H1 (cell line): ENCODE results near the gene HSPA4L. TPM values are rescaled to one million over a fixed set of nuclear protein-coding genes. Genes with fewer than 3 reads are reported as not detected.

Experiments used
- CTCF ChIA-PET: fragments of 300-600 bp; sonication (Branson Sonifier 250); formaldehyde crosslinking; loops from one replicate; lab custom pipeline; 2021; ENCODE audit not compliant: partially characterized antibody; lab: Charles Lee
- POLR2A ChIA-PET: fragments of 300-600 bp; sonication (Branson Sonifier 250); formaldehyde crosslinking; loops from one replicate; lab custom pipeline; 2021; ENCODE audit warnings: inconsistent platforms; ENCODE audit not compliant: partially characterized antibody; lab: Charles Lee
- DNase-seq, 2 experiments: peaks; one replicate each; pipeline versions ENCODE4 v3.0.0 to v3.0.0-alpha.2; 2010 to 2022; ENCODE audit warnings: low spot score in 2 of 2, low read depth in 1 of 2, mixed read lengths in 1 of 2
- FAIRE-seq: peaks from 2 replicates; lab custom pipeline; 2011; peaks lifted over from hg19 to GRCh38; lab: Jason Lieb, UNC
- H2AFZ ChIP-seq: 2 replicates; pipeline ENCODE4 v1.8.1; 2012; ENCODE audit warnings: low read length, inconsistent platforms
- H2AK5ac ChIP-seq: 2 replicates; pipeline ENCODE4 v1.6.1; 2013; ENCODE audit warnings: low read depth, low read length
- H2BK120ac ChIP-seq: replicated peaks from 2 replicates; pipeline ENCODE3; 2013; ENCODE audit warnings: low read depth, low read length, inconsistent platforms
- H2BK12ac ChIP-seq: 2 replicates; pipeline ENCODE4 v1.6.1; 2013; ENCODE audit warnings: low read depth, low read length
- H2BK15ac ChIP-seq: 2 replicates; pipeline ENCODE4 v1.6.1; 2013; ENCODE audit warnings: low read length
- H2BK20ac ChIP-seq: 2 replicates; pipeline ENCODE4 v1.6.1; 2013; ENCODE audit warnings: low read length
- H2BK5ac ChIP-seq: 2 replicates; pipeline ENCODE4 v1.6.1; 2013; ENCODE audit warnings: low read depth, low read length
- H3K14ac ChIP-seq: 2 replicates; pipeline ENCODE4 v1.6.1; 2013; ENCODE audit warnings: inconsistent platforms; ENCODE audit not compliant: insufficient read length
- H3K18ac ChIP-seq: 2 replicates; pipeline ENCODE4 v1.6.1; 2013; ENCODE audit warnings: low read length; ENCODE audit errors: extremely low read depth
- H3K23ac ChIP-seq: 2 replicates; pipeline ENCODE4 v1.6.1; 2013; ENCODE audit warnings: inconsistent platforms; ENCODE audit not compliant: insufficient read length
- H3K23me2 ChIP-seq: 2 replicates; pipeline ENCODE4 v1.6.1; 2013; ENCODE audit warnings: low read depth, low read length
- H3K27ac ChIP-seq: 2 replicates; pipeline ENCODE4 v1.6.1; 2011; ENCODE audit warnings: low read depth, low read length, inconsistent platforms
- H3K27me3 ChIP-seq, 4 experiments: replicated peaks in 1 of 4; 1 replicate in 1 of 4; 2 replicates in 3 of 4; pipeline versions ENCODE4 v1.6.1 to v1.8.1; 2011 to 2013; ENCODE audit warnings: low read length in 3 of 4, mild to moderate bottlenecking in 3 of 4, inconsistent platforms in 2 of 4, mixed read lengths in 2 of 4, moderate library complexity in 1 of 4; ENCODE audit not compliant: control insufficient read depth in 3 of 4, insufficient read depth in 3 of 4; ENCODE audit errors: extremely low read depth in 1 of 4
- H3K36me3 ChIP-seq, 4 experiments: 2 replicates each; pipeline versions ENCODE4 v1.6.1 to v1.8.1; 2011 to 2013; ENCODE audit warnings: mild to moderate bottlenecking in 4 of 4, low read length in 3 of 4, moderate library complexity in 2 of 4, control low read depth in 1 of 4, inconsistent platforms in 1 of 4; ENCODE audit not compliant: insufficient read depth in 4 of 4, control insufficient read depth in 2 of 4
- H3K4ac ChIP-seq: replicated peaks from 2 replicates; pipeline ENCODE3; 2013; ENCODE audit warnings: low read length, low read depth, mixed read lengths, inconsistent platforms; ENCODE audit not compliant: insufficient read length
- H3K4me1 ChIP-seq, 4 experiments: replicated peaks in 1 of 4; 1 replicate in 1 of 4; 2 replicates in 3 of 4; pipeline versions ENCODE4 v1.6.1 to v1.8.1; 2011 to 2013; ENCODE audit warnings: low read length in 3 of 4, inconsistent platforms in 2 of 4, mixed read lengths in 1 of 4; ENCODE audit not compliant: insufficient read depth in 4 of 4, control insufficient read depth in 3 of 4
- H3K4me2 ChIP-seq, 2 experiments: 2 replicates each; pipeline versions ENCODE4 v1.6.1 to v1.8.1; 2011 to 2013; ENCODE audit warnings: low read depth in 2 of 2, low read length in 2 of 2, control low read depth in 1 of 2, inconsistent platforms in 1 of 2, mild to moderate bottlenecking in 1 of 2; ENCODE audit not compliant: insufficient read depth in 1 of 2
- H3K4me3 ChIP-seq, 4 experiments: fragments of 200-600, 300-600 bp in 1 of 4; sonication (generic), shearing (Covaris generic), sonication (Bioruptor Twin) in 1 of 4; 2 replicates each; pipeline versions ENCODE4 v1.5.1 to v1.8.1; 2011 to 2016; ENCODE audit warnings: low read length in 4 of 4, low read depth in 3 of 4, control low read depth in 2 of 4, inconsistent platforms in 2 of 4, mild to moderate bottlenecking in 2 of 4, mixed read lengths in 1 of 4, moderate library complexity in 1 of 4; ENCODE audit not compliant: insufficient read depth in 2 of 4; ENCODE audit errors: extremely low read depth in 1 of 4
- H3K56ac ChIP-seq: replicated peaks from 2 replicates; pipeline ENCODE3; 2013; ENCODE audit warnings: low read depth, mild to moderate bottlenecking, mixed read lengths, low read length, inconsistent platforms; ENCODE audit not compliant: insufficient read length
- H3K79me1 ChIP-seq: 2 replicates; pipeline ENCODE4 v1.6.1; 2013; ENCODE audit warnings: low read depth, low read length, control low read depth
- H3K79me2 ChIP-seq, 2 experiments: 2 replicates each; pipeline versions ENCODE4 v1.6.1 to v1.8.1; 2012 to 2013; ENCODE audit warnings: low read length in 2 of 2, mild to moderate bottlenecking in 2 of 2, inconsistent platforms in 1 of 2; ENCODE audit not compliant: insufficient read depth in 2 of 2, control insufficient read depth in 1 of 2
- H3K9ac ChIP-seq, 4 experiments: replicated peaks in 1 of 4; 1 replicate in 1 of 4; 2 replicates in 3 of 4; pipeline versions ENCODE4 v1.6.1 to v1.8.1; 2011 to 2013; ENCODE audit warnings: low read depth in 3 of 4, low read length in 3 of 4, control low read depth in 2 of 4, mild to moderate bottlenecking in 2 of 4, moderate library complexity in 2 of 4, inconsistent platforms in 1 of 4; ENCODE audit errors: extremely low read depth in 1 of 4
- H3K9me3 ChIP-seq, 2 experiments: 2 replicates each; pipeline versions ENCODE4 v1.6.1 to v1.8.1; 2012 to 2013; ENCODE audit warnings: mild to moderate bottlenecking in 2 of 2, moderate library complexity in 2 of 2, control low read depth in 1 of 2, inconsistent platforms in 1 of 2, low read depth in 1 of 2, low read length in 1 of 2, mixed read lengths in 1 of 2; ENCODE audit not compliant: insufficient read depth in 2 of 2
- H4K20me1 ChIP-seq, 2 experiments: replicated peaks in 1 of 2; 2 replicates each; pipeline versions ENCODE3 to v1.8.1; 2011 to 2013; ENCODE audit warnings: inconsistent platforms in 2 of 2, low read length in 2 of 2, mild to moderate bottlenecking in 1 of 2; ENCODE audit not compliant: insufficient read depth in 2 of 2, control insufficient read depth in 1 of 2
- H4K5ac ChIP-seq: 2 replicates; pipeline ENCODE4 v1.6.1; 2013; ENCODE audit warnings: low read length, low read depth, mixed read lengths, inconsistent platforms; ENCODE audit not compliant: insufficient read length
- H4K8ac ChIP-seq: 2 replicates; pipeline ENCODE4 v1.8.0; 2013; ENCODE audit warnings: mild to moderate bottlenecking, moderate library complexity, low read length, inconsistent platforms; ENCODE audit not compliant: insufficient read depth; ENCODE audit errors: extremely low read depth
- H4K91ac ChIP-seq: replicated peaks from 2 replicates; pipeline ENCODE3; 2013; ENCODE audit warnings: low read length, mixed read lengths, inconsistent platforms; ENCODE audit not compliant: insufficient read length
- ASH2L ChIP-seq: fragments of 200-600, 300-600 bp; sonication (generic); IDR thresholded peaks from one replicate; pipeline ENCODE4 v1.7.1; 2017; ENCODE audit warnings: low read length
- ATF3 ChIP-seq: IDR thresholded peaks from 2 replicates; pipeline ENCODE4 v1.6.1; 2011; ENCODE audit warnings: low read depth, mild to moderate bottlenecking, low read length; ENCODE audit not compliant: insufficient read depth
- CBX5 ChIP-seq: fragments of 300-800, 300-1000 bp; sonication (generic); IDR thresholded peaks from 2 replicates; pipeline ENCODE4 v1.7.1; 2016; ENCODE audit warnings: antibody characterized with exemption, low read length, low read depth
- E2F6 ChIP-seq: IDR thresholded peaks from 2 replicates; pipeline ENCODE4 v1.6.1; 2012; ENCODE audit warnings: inconsistent platforms
- GABPA ChIP-seq: IDR thresholded peaks from 2 replicates; pipeline ENCODE4 v1.6.1; 2011; ENCODE audit warnings: mild to moderate bottlenecking, low read length, moderate library complexity, borderline replicate concordance; ENCODE audit not compliant: insufficient read depth
- GTF2F1 ChIP-seq: IDR thresholded peaks from 2 replicates; pipeline ENCODE4 v1.6.1; 2012; ENCODE audit warnings: low read depth, low read length, improper control_type of control experiment, borderline replicate concordance
- HDAC6 ChIP-seq: IDR thresholded peaks from one replicate; pipeline ENCODE4 v1.7.1; 2012; ENCODE audit warnings: low read depth, mild to moderate bottlenecking, inconsistent platforms, low read length, moderate library complexity
- KDM4A ChIP-seq: IDR thresholded peaks from one replicate; pipeline ENCODE4 v1.7.1; 2012; ENCODE audit warnings: low read depth, mild to moderate bottlenecking, moderate library complexity, low read length, inconsistent platforms; ENCODE audit not compliant: severe bottlenecking
- RBBP5 ChIP-seq: IDR thresholded peaks from 2 replicates; pipeline ENCODE4 v1.7.1; 2012; ENCODE audit warnings: low read depth, mild to moderate bottlenecking, inconsistent platforms, low read length, moderate library complexity, borderline replicate concordance
- SUZ12 ChIP-seq: fragments of 200-600 bp; sonication (generic); IDR thresholded peaks from 2 replicates; pipeline ENCODE4 v1.6.1; 2012; ENCODE audit warnings: mild to moderate bottlenecking, inconsistent platforms, low read length, moderate library complexity, mixed read lengths
- TAF1 ChIP-seq: IDR thresholded peaks from 2 replicates; pipeline ENCODE4 v1.6.1; 2011; ENCODE audit warnings: mild to moderate bottlenecking, low read depth, low read length
- TBP ChIP-seq: IDR thresholded peaks from 2 replicates; pipeline ENCODE4 v1.6.1; 2011; ENCODE audit warnings: low read depth, low read length, improper control_type of control experiment
- TEAD4 ChIP-seq: IDR thresholded peaks from 2 replicates; pipeline ENCODE4 v1.6.1; 2012; ENCODE audit warnings: low read depth, low read length, inconsistent platforms, mixed read lengths
- WGBS, 2 experiments: shearing (Covaris generic) in 1 of 2; methylation state at CpG; one replicate each; pipeline versions ENCODE4 v1.1.6 to v1.1.7; 2013 to 2015; ENCODE audit warnings: low lambda C conversion rate in 2 of 2, mixed read lengths in 2 of 2, inconsistent platforms in 1 of 2, low coverage in 1 of 2, missing lambda C conversion rate in 1 of 2; ENCODE audit not compliant: insufficient replicate concordance in 2 of 2, insufficient coverage in 1 of 2, insufficient read length in 1 of 2; ENCODE audit errors: extremely low coverage in 1 of 2, missing lambda C conversion rate in 1 of 2; 5-methylcytosine and 5-hydroxymethylcytosine counted together
- polyA plus RNA-seq, 7 experiments: library from polyadenylated mRNA; depleted of rRNA in 3 of 7; stranded (reverse) in 5 of 7; unstranded in 2 of 7; fragments of >200 nt in 5 of 7; fragments of 200-250 nt in 2 of 7; gene quantifications; 1 replicate in 5 of 7; 2 replicates in 1 of 7; 4 replicates in 1 of 7; pipeline versions ENCODE4 v1.2.1 to v1.2.3, GENCODE V29; 2011 to 2013; ENCODE audit warnings: missing spikeins in 2 of 7, mixed read lengths in 2 of 7
- total RNA-seq: library from RNA; stranded (reverse); fragmentation: NEBNext Ultra II Directional; extraction: Animal tissue kit (Norgen Biotek cat#: 25700); gene quantifications from 2 replicates; pipeline ENCODE4 v1.2.1, GENCODE V29; 2021

Gene HSPA4L
- total and polyA plus RNA-seq, 2 of the 8 experiments (the other 6 are each of a cell fraction or from before 2014, with no cell fraction given): 0.65 to 4.7 TPM

GRCh38 chr4:127778102-127778501 is 4.0 kb upstream of the HSPA4L start:
- H3K4me1 ChIP-seq: peaks cover 0 to 10% (median 1%) of the 10 kb centered on the region in 4 experiments; a peak in 5 of 7 replicates
- H3K56ac ChIP-seq: no peak overlapping the region
- no peak overlapping the region for H2BK5ac ChIP-seq
- FAIRE-seq (no peak), DNase-seq (no peak)
- no peak overlapping the region for H2BK12ac ChIP-seq
- H3K27me3 ChIP-seq: peaks cover 7 to 23% (median 18%) of the 10 kb centered on the region in 4 experiments
- ChIA-PET CTCF (interaction anchor here (0.6 to 1.3 kb wide), 3 partner anchors 10 to 273 kb away, joined by 3 to 6 read pairs (median 3); no protein-coding TSS in a partner anchor), POLR2A (interaction anchor here (0.6 to 1.2 kb wide), 2 partner anchors 103 to 122 kb away, joined by 3 to 4 read pairs; partner anchors contain the start of gene PLK4)
- no peak overlapping the region for H3K14ac ChIP-seq
- H3K27ac ChIP-seq: no peak overlapping the region
- H3K4ac ChIP-seq: no peak overlapping the region
- H3K79me1 ChIP-seq: no peaks in the 10 kb centered on the region
- H3K79me2 ChIP-seq: no peaks in the 10 kb centered on the region
- H3K9ac ChIP-seq: no peak overlapping the region
- no peak overlapping the region for H2BK120ac ChIP-seq
- H2AFZ ChIP-seq: no peak overlapping the region
- 81% methylated on average over 2 of the region's 2 CpGs; no CpG with 5 or more reads in 1 of the 2 experiments for WGBS, 2 experiments
- no peak overlapping the region for H4K8ac ChIP-seq
- no peak overlapping the region for H2BK20ac ChIP-seq
- no peak overlapping the region for H3K4me3 ChIP-seq
- H4K20me1 ChIP-seq: no peaks in the 10 kb centered on the region
- H3K23ac ChIP-seq: no peak overlapping the region
- H3K4me2 ChIP-seq: no peak overlapping the region
- H3K36me3 ChIP-seq: no peaks in the 10 kb centered on the region
- no peak overlapping the region for H2BK15ac ChIP-seq
- no peak overlapping the region for H4K5ac ChIP-seq
- peaks cover 9% of the 10 kb centered on the region for H3K23me2 ChIP-seq
- H2AK5ac ChIP-seq: no peak overlapping the region
- H4K91ac ChIP-seq: no peak overlapping the region
- no peak overlapping the region for H3K18ac ChIP-seq
- no peaks in the 10 kb centered on the region for H3K9me3 ChIP-seq
- TF ChIP-seq TEAD4 (no peak), GABPA (no peak), TBP (no peak), ATF3 (no peak), ASH2L (no peak), CBX5 (no peak), RBBP5 (no peak), HDAC6 (no peak), KDM4A (no peak), E2F6 (no peak), TAF1 (no peak), GTF2F1 (no peak), SUZ12 (no peak)
